ENCODE results near the gene MED15.

DNA sequence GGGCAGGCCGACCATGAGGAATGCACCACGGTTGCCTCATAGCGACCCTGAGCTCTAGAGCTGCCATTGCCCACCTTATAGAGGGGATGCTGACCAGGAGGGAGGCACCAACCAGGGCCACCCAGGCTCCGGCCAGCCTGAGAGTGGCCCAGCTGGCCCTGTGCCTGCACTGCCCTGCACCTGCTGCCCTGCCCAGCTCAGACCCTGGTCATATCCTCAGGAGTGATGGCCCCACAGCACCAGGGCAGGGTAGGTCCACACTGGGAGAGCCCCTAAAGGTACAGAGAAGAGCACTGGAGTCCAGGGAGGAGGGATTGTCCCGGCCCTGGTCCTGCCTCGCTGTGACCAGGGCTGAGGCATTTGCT is 127.8 kb downstream of the MED15 start:
- TF ChIP-seq, protein P1, sequence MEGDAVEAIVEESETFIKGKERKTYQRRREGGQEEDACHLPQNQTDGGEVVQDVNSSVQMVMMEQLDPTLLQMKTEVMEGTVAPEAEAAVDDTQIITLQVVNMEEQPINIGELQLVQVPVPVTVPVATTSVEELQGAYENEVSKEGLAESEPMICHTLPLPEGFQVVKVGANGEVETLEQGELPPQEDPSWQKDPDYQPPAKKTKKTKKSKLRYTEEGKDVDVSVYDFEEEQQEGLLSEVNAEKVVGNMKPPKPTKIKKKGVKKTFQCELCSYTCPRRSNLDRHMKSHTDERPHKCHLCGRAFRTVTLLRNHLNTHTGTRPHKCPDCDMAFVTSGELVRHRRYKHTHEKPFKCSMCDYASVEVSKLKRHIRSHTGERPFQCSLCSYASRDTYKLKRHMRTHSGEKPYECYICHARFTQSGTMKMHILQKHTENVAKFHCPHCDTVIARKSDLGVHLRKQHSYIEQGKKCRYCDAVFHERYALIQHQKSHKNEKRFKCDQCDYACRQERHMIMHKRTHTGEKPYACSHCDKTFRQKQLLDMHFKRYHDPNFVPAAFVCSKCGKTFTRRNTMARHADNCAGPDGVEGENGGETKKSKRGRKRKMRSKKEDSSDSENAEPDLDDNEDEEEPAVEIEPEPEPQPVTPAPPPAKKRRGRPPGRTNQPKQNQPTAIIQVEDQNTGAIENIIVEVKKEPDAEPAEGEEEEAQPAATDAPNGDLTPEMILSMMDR (IDR thresholded peaks at IDR 0.05; ENCODE audit: low read depth, low read length, poor library complexity, severe bottlenecking), result no peak
- no peak for TF ChIP-seq EZH2phosphoT487 (IDR thresholded peaks at IDR 0.05; ENCODE audit: borderline replicate concordance, low read length)
